IMR-90 (cell line): ENCODE measurements around the gene MFSD12. TPM values are rescaled to one million over a fixed set of nuclear protein-coding genes. Genes with fewer than 3 reads are reported as not detected.

ENCODE experiments used
- ATAC-seq: fragments of 200-7000 bp; cut with Tn5 transposase; 2 replicates; pipeline ENCODE4 v1.9.1; 2020; ENCODE audit warnings: low read depth, mild to moderate bottlenecking, moderate library complexity
- BruUV-seq: library from RNA; stranded (reverse); fragments of 400-500 nt; replicated peaks from 2 replicates; lab custom pipeline; 2021; lab: Mats Ljungman, UMichigan
- CTCF ChIA-PET: fragments of 300-600 bp; formaldehyde crosslinking; extraction: SDS; loops from one replicate; lab custom pipeline; 2021; ENCODE audit warnings: antibody characterized with exemption; lab: Yijun Ruan, JAX
- POLR2A ChIA-PET: fragments of 300-600 bp; sonication (Branson Sonifier 250); formaldehyde crosslinking; loops from one replicate; lab custom pipeline; 2022; ENCODE audit warnings: antibody characterized with exemption; ENCODE audit not compliant: unreplicated experiment; lab: Charles Lee
- DNase-seq: peaks from one replicate; pipeline ENCODE4 v3.0.0; 2013
- H2AFZ ChIP-seq: replicated peaks from 2 replicates; pipeline ENCODE3; 2013; ENCODE audit warnings: low read length, mild to moderate bottlenecking; ENCODE audit not compliant: poor library complexity
- H2AK5ac ChIP-seq: 2 replicates; pipeline ENCODE4 v1.6.1; 2013; ENCODE audit warnings: low read depth, low read length, inconsistent platforms
- H2AK9ac ChIP-seq: replicated peaks from 2 replicates; pipeline ENCODE3; 2013; ENCODE audit warnings: mild to moderate bottlenecking, low read depth, low read length, moderate library complexity; ENCODE audit not compliant: poor library complexity
- H2BK120ac ChIP-seq: 2 replicates; pipeline ENCODE4 v1.6.1; 2013; ENCODE audit warnings: low read depth, low read length, inconsistent platforms
- H2BK15ac ChIP-seq: 3 replicates; pipeline ENCODE4 v1.6.1; 2013; ENCODE audit warnings: low read depth, low read length, inconsistent platforms
- H2BK20ac ChIP-seq: 2 replicates; pipeline ENCODE4 v1.6.1; 2013; ENCODE audit warnings: low read depth, mild to moderate bottlenecking, inconsistent platforms, low read length, moderate library complexity
- H2BK5ac ChIP-seq: 2 replicates; pipeline ENCODE4 v1.6.1; 2013; ENCODE audit warnings: mild to moderate bottlenecking, low read depth, low read length, inconsistent platforms; ENCODE audit not compliant: poor library complexity, severe bottlenecking
- H3K14ac ChIP-seq: replicated peaks from 2 replicates; pipeline ENCODE4 v1.6.1; 2013; ENCODE audit warnings: low read depth, low read length, inconsistent platforms
- H3K18ac ChIP-seq: 2 replicates; pipeline ENCODE4 v1.6.1; 2013; ENCODE audit warnings: low read depth, low read length, control low read depth
- H3K23ac ChIP-seq: 2 replicates; pipeline ENCODE4 v1.6.1; 2013; ENCODE audit warnings: low read depth, low read length, inconsistent platforms
- H3K27ac ChIP-seq: 2 replicates; pipeline ENCODE4 v1.5.1; 2013; ENCODE audit warnings: mild to moderate bottlenecking, control low read depth, low read length; ENCODE audit not compliant: insufficient read depth
- H3K27me3 ChIP-seq: 2 replicates; pipeline ENCODE4 v1.6.1; 2013; ENCODE audit warnings: low read length; ENCODE audit not compliant: control insufficient read depth, insufficient read depth
- H3K36me3 ChIP-seq: 2 replicates; pipeline ENCODE4 v1.6.1; 2013; ENCODE audit warnings: low read length, mixed read lengths; ENCODE audit not compliant: control insufficient read depth, insufficient read depth
- H3K4ac ChIP-seq: 2 replicates; pipeline ENCODE4 v1.6.1; 2013; ENCODE audit warnings: low read depth, low read length, inconsistent platforms
- H3K4me1 ChIP-seq: 2 replicates; pipeline ENCODE4 v1.6.1; 2013; ENCODE audit warnings: low read length, mixed read lengths; ENCODE audit not compliant: control insufficient read depth, insufficient read depth
- H3K4me2 ChIP-seq: 2 replicates; pipeline ENCODE4 v1.6.1; 2013; ENCODE audit warnings: low read depth, mild to moderate bottlenecking, control low read depth, low read length, moderate library complexity
- H3K4me3 ChIP-seq: 2 replicates; pipeline ENCODE4 v1.5.1; 2013; ENCODE audit warnings: low read depth, mild to moderate bottlenecking, control low read depth, low read length, moderate library complexity; ENCODE audit not compliant: insufficient read depth
- H3K56ac ChIP-seq: 2 replicates; pipeline ENCODE4 v1.6.1; 2013; ENCODE audit warnings: low read length, inconsistent platforms; ENCODE audit not compliant: insufficient read depth; ENCODE audit errors: extremely low read depth
- H3K79me1 ChIP-seq, 2 experiments: 2 replicates each; pipeline ENCODE4 v1.6.1; 2013; ENCODE audit warnings: low read length in 2 of 2, inconsistent platforms in 1 of 2, low read depth in 1 of 2
- H3K9ac ChIP-seq: 2 replicates; pipeline ENCODE4 v1.6.1; 2013; ENCODE audit warnings: low read depth, low read length, control low read depth
- H3K9me1 ChIP-seq: 2 replicates; pipeline ENCODE4 v1.6.1; 2013; ENCODE audit warnings: low read length, inconsistent platforms; ENCODE audit not compliant: insufficient read depth
- H3K9me3 ChIP-seq: 2 replicates; pipeline ENCODE4 v1.6.1; 2013; ENCODE audit warnings: low read length; ENCODE audit not compliant: control insufficient read depth, insufficient read depth
- H4K20me1 ChIP-seq: 2 replicates; pipeline ENCODE4 v1.6.1; 2013; ENCODE audit warnings: low read length, inconsistent platforms; ENCODE audit not compliant: insufficient read depth
- H4K5ac ChIP-seq: 2 replicates; pipeline ENCODE4 v1.6.1; 2013; ENCODE audit warnings: mild to moderate bottlenecking, low read depth, low read length, control low read depth
- H4K8ac ChIP-seq, 2 experiments: 2 replicates each; pipeline ENCODE4 v1.6.1; 2013; ENCODE audit warnings: low read depth in 2 of 2, low read length in 2 of 2, control low read depth in 1 of 2, inconsistent platforms in 1 of 2
- H4K91ac ChIP-seq: 2 replicates; pipeline ENCODE4 v1.6.1; 2013; ENCODE audit warnings: low read depth, low read length, inconsistent platforms; ENCODE audit not compliant: insufficient read depth
- CHD1 ChIP-seq: IDR thresholded peaks from 2 replicates; pipeline ENCODE4 v1.6.1; 2012; ENCODE audit warnings: low read depth, low read length, improper control_type of control experiment
- FOS ChIP-seq: fragments of 150-350 bp; IDR thresholded peaks from 2 replicates; pipeline ENCODE4 v1.6.1; 2016; ENCODE audit warnings: low read depth, low read length
- MAFK ChIP-seq: IDR thresholded peaks from 2 replicates; pipeline ENCODE4 v1.6.1; 2012; ENCODE audit warnings: low read depth, low read length, improper control_type of control experiment
- MXI1 ChIP-seq: IDR thresholded peaks from 2 replicates; pipeline ENCODE4 v1.6.1; 2012; ENCODE audit warnings: low read depth, mild to moderate bottlenecking, low read length, moderate library complexity, borderline replicate concordance
- RAD21 ChIP-seq: IDR thresholded peaks from 2 replicates; pipeline ENCODE4 v1.6.1; 2012; ENCODE audit warnings: low read length, improper control_type of control experiment
- RCOR1 ChIP-seq: IDR thresholded peaks from 2 replicates; pipeline ENCODE4 v1.6.1; 2012; ENCODE audit warnings: mild to moderate bottlenecking, low read length, improper control_type of control experiment; ENCODE audit not compliant: insufficient replicate concordance
- WGBS, 2 experiments: methylation state at CpG; one replicate each; pipeline versions ENCODE4 v1.1.5 to v1.1.7; 2013; ENCODE audit warnings: missing lambda C conversion rate in 2 of 2; ENCODE audit not compliant: insufficient read length in 1 of 2; ENCODE audit errors: extremely low coverage in 2 of 2; 5-methylcytosine and 5-hydroxymethylcytosine counted together
- dilution Hi-C: fragments of 300-500 bp; cut with HindIII; formaldehyde crosslinking; loops from one replicate; pipeline ENCODE4 v1.14.3; 2018; ENCODE audit warnings: low sequenced_read_pairs; ENCODE audit not compliant: unreplicated experiment
- in situ Hi-C: fragments of 300-500 bp; cut with MboI; formaldehyde crosslinking; loops from 3 replicates; pipeline ENCODE4 v1.14.3; 2019; ENCODE audit warnings: low sequenced_read_pairs, inconsistent platforms, mixed read lengths
- intact Hi-C: fragments of 100-400 bp; cut with micrococcal nuclease; formaldehyde crosslinking; loops from 2 replicates; pipeline ENCODE4 v1.10.0; 2022
- polyA plus RNA-seq, 3 experiments: library from polyadenylated mRNA; depleted of rRNA; stranded (reverse); fragments of >200 nt; gene quantifications; 2 replicates each; pipeline ENCODE4 v1.2.3, GENCODE V29; 2012; ENCODE audit warnings: low replicate concordance in 1 of 3
- total RNA-seq: library from RNA; depleted of rRNA; stranded (reverse); fragments of >200 nt; gene quantifications from 2 replicates; pipeline ENCODE4 v1.2.3, GENCODE V29; 2012
- TF ChIP-seq, protein P1 (sequence below): conservative IDR thresholded peaks from 2 replicates; pipeline ENCODE4 v1.5.1; 2012; ENCODE audit warnings: mild to moderate bottlenecking, low read depth, low read length, improper control_type of control experiment

MFSD12 gene
- total and polyA plus RNA-seq, 2 of the 4 experiments (the other 2 are of a cell fraction): 20.4 to 77.2 TPM

DNA sequence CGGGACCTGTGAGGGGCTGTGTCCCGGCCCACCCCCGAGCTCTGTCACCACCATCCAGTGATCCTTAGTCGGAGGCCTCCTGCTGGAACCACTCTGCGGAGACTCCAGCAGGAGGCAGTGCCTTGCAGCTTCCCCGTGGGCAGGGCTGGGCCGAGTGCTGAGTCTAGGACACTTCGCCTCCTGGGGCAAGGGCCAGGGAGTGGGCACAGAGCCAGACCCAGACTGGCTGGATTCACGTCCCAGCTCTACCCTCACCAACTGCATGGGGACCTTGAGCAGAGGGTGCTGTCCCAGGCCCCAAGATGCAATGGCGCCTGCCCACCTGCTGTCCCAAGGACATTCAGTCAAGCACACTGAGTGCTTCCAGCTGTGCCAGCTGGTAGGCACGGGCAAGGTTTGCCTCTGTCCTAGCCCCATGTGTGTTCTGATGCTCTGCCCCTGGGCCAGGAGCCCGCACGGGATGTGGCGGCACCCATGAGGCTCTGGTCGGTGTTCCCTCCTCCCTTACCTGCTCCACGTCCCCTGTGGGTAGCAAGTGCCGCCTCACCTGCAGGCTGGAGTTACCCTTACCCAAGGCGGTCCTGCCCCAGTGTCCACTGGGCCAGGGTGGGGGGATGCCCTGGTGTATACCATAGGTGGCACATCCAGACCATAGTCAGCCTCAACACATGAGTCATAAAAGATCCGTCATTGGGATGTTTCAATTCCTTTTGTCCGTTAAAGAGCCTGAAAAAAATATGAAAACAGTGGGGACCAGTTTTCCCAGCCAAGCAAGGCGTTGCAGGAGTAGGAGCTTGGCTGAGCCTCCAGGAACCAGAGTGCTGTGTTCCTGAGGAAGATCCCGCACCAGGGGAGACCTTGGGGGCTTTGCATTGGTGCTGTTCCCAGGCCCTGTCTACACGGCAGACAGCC is 43.9 kb downstream of the MFSD12 start:
- H3K36me3 ChIP-seq: peaks cover 13% of the 10 kb centered on the region

More for the DNA sequence above, 43.9 kb downstream of the MFSD12 start:
- Histone ChIP-seq H2BK5ac (no peak overlapping the region), H3K56ac (no peak overlapping the region), H2AFZ (no peak overlapping the region), H3K9me1 (peaks cover 27% of the 10 kb centered on the region), H2AK9ac (peak overlapping the region; percentile 24), H2BK20ac (no peak overlapping the region), H3K4ac (no peak overlapping the region), H4K8ac (no peak overlapping the region), H2BK15ac (no peak overlapping the region), H3K18ac (no peak overlapping the region), H3K4me1 (peaks cover 24% of the 10 kb centered on the region), H3K9me3 (no peaks in the 10 kb centered on the region), H3K27ac (no peak overlapping the region), H3K14ac (no peak overlapping the region; the same call in 1 of the 2 replicates), H4K91ac (0 out of 2 replicates have a peak overlapping the region, but pooled peaks have one; percentile 21), H3K27me3 (no peaks in the 10 kb centered on the region), H3K79me1 (peaks cover 6 to 95% of the 10 kb centered on the region in 2 experiments), H3K9ac (no peak overlapping the region), H3K4me2 (no peak overlapping the region), H2BK120ac (no peak overlapping the region), H3K23ac (no peak overlapping the region), H4K5ac (no peak overlapping the region), H4K20me1 (peaks cover 99% of the 10 kb centered on the region), H2AK5ac (peak overlapping the region; percentile 62; the same call in 1 of the 2 replicates), H3K4me3 (no peak overlapping the region)
- TF ChIP-seq RAD21 (no peak), MAFK (no peak), RCOR1 (no peak), FOS (0 out of 2 replicates have a peak, but pooled peaks have one; percentile 39), MXI1 (no peak), CHD1 (no peak)
- TF ChIP-seq, protein P1, sequence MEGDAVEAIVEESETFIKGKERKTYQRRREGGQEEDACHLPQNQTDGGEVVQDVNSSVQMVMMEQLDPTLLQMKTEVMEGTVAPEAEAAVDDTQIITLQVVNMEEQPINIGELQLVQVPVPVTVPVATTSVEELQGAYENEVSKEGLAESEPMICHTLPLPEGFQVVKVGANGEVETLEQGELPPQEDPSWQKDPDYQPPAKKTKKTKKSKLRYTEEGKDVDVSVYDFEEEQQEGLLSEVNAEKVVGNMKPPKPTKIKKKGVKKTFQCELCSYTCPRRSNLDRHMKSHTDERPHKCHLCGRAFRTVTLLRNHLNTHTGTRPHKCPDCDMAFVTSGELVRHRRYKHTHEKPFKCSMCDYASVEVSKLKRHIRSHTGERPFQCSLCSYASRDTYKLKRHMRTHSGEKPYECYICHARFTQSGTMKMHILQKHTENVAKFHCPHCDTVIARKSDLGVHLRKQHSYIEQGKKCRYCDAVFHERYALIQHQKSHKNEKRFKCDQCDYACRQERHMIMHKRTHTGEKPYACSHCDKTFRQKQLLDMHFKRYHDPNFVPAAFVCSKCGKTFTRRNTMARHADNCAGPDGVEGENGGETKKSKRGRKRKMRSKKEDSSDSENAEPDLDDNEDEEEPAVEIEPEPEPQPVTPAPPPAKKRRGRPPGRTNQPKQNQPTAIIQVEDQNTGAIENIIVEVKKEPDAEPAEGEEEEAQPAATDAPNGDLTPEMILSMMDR: no peak
- POLR2A ChIA-PET: no interaction called here
- in situ Hi-C loops (no loop called here), intact Hi-C loops (no loop called here), dilution Hi-C loops (no loop called here)
- BruUV-seq: no TSS peak
- 73% methylated on average over 10 of the region's 23 CpGs; no CpG with 5 or more reads in 1 of the 2 experiments for WGBS, 2 experiments
- no peak for ATAC-seq
- CTCF ChIA-PET: no interaction called here
- DNase-seq: peak; percentile 25
